Right hindlimb (tissue), 1 donor: ENCODE results near the gene MT1G.

Experiments
- DNase-seq: peaks from one replicate; pipeline ENCODE4 v3.0.0-alpha.2; 2018

MT1G gene

DNA sequence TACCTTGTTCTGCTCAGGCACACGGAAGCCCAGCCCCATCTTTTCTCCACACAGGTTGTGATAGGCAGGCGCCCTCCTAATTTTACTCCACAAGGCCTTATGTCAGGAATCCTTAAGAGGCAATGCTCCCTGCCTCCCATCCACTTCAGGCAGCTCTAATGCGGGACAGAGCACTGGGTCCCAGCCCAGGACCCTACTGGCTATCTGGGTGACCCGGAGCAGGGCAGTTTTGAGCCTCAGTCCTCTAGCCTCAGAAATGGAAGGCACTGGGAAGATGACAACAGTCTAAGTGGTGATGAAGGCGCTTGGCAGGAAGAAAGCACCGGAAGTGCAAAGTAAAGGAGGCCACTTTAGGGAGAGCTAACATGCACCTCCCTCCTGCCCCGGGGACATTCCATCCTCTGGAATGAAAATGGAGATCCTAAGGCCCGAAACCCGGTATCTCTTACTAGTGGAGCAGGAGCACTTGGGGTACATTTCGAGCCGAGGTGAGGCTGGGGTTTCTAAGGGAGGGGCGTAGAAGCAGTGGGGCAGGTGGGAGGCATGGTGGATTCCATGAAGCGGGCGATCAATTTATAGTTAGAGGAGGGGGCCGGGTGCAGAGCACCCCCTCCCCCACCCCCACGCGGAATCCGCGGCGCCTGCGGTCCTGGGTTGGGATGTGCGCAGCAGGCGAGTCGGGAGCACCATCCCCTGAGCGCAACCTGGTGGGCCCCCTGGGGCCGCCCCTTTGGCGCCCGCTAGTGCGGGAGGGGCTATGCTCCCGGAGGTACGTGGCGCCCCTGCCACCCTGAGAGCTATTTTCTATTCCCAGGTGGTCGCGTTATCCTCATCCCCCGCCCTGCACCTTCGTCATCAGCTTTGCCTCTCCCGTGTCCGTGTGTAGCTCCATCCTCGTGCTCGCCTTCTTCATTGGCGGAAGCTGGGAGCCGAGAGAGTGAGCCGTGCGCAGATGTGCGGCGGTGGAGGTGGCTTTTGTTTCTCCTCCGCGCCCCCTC, 5.2 kb downstream of the MT1G start:
- no peak for DNase-seq

DNA sequence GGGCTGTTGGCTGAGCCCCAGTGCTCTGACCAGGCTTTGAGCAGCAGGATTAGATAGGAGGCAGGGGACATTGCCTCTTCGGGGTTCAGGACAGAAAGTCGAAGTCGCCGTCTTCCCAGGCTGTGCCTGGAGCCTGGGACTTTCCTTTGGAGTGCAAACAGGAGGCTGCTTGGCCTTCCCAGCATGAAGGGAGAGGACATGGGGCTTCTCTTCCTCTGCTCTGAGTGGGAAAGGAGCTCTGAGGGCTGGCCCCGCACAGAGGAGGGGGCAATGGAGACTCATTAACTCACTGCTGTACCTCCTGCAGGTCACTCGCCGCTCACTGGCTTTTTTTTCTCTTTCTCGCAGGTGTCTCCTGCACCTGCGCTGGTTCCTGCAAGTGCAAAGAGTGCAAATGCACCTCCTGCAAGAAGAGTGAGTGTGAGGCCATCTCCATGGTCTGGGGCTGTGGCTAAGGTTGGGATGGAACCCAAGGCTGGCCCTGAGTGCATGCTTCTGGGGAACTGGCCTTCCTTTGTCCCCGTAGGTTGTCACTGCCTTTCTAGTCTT, 9.5 kb downstream of the MT1G start:
- no peak for DNase-seq

DNA sequence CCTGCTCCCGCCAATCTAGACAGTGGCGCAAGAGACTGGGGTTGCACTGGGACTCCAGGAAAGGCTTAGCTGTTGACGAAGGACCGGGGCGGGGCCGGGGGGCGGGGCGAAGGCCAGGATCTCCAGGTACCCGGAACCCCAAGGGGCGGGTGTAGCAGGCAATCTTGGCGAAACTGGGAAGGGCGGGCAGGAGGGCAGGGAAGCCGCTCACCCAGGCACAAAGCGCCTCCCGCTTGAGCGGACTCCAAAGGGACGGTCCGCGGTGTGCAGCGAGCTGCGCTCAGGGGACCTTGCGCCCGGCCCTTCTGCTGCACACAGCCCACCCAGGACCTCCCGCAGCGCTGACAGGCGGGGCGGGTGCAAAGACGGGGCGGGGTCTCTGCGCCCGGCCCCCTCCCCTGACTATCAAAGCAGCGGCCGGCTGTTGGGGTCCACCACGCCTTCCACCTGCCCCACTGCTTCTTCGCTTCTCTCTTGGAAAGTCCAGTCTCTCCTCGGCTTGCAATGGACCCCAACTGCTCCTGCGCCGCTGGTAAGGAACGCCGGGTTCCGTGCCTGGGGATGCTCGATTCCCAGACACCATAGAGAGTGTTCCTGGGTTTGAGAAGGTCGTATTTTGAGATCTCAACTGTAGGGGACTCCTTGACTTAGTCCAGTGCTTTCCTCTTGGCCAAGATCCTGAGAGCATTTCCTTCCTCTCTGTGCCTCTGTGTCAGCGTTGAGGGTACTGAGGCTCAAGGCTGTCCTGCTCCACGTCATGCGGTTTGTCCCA, 10.1 kb downstream of the MT1G start, which contains the start of gene MT1F:
TSS of gene MT1F (plus strand) at position 405 of the 772 bp plus-strand sequence. CDS start at position 505, 100 bp downstream.
- no peak for DNase-seq

DNA sequence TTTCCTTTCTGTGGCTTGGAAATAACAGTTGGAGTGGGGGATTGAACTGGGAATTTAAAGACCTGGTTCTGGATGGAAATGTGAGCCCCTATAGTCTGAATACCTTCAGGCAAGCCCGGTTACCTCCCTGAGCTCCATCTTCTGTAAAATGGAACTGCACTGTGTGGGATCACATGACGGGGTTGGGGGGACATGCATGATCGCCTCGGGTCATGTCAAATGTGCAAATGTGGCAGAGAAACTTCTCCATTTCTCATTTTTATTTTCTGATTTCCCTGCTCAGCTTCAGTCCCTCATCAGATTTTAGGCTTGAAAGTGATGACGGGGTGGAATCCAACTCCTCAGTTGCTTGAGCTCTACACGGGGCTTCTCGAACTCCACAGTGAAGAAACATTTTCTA, 14.6 kb downstream of the MT1G start:
- DNase-seq: no peak

DNA sequence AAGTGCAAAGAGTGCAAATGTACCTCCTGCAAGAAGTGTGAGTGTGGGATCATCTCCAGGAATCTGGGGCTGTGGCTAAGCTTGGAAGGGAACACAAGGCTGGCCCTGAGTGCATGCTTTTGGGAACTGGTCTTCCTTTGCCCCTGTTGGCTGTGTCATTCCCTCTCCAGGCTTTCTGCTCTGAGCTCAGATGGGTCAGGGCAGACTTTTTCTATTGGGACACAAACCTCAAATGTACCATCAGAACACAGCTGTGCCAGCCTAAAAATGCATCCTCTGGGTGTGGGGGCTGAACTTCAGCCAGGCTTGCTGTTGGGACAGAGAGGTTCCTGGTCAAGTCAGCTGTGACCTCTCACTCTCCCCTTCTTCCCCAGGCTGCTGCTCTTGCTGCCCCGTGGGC, 15.3 kb downstream of the MT1G start:
- DNase-seq: no peak

DNA sequence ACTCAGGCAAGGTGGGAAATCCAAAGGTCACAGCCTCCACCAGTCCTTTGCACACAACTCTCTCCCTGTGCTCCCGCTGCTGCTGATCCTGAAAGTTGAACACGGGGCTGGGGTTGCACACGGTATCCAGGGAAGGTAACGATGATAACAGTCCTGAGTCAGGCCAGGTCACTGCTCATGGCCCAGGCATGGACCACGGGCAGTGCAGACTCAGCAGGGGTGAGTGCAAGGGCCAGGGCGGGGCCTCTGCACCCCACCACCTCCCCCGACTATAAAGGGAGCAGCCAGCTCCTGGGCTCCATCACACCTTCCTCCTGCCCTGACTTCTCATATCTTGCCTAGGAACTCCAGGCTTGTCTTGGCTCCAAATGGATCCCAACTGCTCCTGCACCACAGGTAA, 16.3 kb downstream of the MT1G start, which contains the start of gene MT1B:
TSS of gene MT1B (plus strand) at position 301 of the 400 bp plus-strand sequence. CDS start at position 369, 68 bp downstream.
- DNase-seq: no peak

DNA sequence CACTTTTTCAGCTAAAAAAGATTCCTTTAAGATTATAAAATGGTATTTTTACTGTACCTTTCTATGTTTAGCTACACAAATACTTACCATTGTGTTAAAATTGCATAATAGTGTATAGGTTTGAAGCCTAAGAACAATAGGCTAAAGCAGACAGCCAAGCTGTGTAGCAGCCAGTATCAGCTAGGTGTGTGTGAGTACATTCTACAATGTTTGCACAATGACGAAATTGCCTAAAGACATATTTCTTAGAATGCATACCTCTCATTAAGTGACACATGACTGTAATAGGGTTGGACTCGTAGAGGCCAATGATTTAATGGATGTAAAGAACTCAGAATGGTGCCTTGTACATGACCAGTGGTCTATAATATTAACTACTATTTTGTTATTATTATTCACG, 18.0 kb downstream of the MT1G start:
- no peak for DNase-seq

DNA sequence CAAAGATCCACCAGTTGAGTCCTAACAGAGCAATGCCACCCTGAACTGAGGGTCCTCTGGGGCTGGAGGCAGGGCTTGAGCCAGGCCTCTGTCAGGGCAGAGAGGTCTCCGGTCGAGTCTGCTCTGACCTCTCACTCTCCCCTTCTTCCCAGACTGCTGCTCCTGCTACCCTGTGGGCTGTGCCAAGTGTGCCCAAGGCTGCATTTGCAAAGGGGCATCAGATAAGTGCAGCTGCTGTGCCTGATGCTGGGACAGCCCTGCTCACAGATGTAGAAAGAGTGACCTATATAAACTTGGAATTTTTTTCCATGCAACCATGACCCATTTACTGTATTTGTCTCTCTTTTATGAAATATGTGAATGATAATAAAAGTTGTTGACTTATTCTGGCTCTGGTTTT, 18.6 kb downstream of the MT1G start:
- no peak for DNase-seq

DNA sequence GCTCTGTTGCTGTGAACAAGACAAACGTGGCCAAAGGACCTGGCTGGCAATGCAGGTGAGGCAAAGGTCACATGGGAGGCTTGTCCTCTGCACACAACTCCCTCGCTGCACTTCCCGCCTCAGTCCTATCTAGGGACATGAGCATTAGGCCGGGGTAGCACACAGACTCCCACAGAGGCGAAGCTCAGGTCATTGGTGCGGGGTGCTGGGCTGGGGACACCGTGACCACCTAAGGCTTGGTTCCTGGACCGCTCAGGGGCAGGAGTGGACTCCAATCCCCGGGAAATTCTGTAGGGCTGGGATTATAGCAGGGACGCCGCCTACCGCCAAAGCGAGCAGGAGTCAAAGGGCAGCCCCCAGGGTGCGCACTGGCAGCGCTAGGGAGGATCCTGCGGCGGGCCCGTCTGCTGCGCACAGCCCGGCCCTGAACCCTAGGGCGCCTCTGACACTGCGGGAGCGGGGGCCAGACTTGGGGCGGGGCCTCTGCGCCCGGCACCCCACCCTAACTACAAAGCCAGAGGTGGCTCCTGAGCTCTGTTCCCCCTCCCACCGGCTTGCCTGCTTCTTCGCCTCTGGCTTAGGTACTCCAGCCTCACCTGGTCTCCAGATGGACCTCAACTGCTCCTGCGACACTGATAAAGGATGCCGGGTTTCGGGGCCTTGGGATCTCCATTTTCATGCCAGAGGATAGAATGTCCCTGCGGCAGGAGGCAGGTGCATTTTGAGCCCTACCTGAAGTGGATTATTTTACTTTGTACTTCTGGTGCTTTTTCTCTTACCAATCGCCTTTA, 20.0 kb downstream of the MT1G start:
- DNase-seq: no peak

DNA sequence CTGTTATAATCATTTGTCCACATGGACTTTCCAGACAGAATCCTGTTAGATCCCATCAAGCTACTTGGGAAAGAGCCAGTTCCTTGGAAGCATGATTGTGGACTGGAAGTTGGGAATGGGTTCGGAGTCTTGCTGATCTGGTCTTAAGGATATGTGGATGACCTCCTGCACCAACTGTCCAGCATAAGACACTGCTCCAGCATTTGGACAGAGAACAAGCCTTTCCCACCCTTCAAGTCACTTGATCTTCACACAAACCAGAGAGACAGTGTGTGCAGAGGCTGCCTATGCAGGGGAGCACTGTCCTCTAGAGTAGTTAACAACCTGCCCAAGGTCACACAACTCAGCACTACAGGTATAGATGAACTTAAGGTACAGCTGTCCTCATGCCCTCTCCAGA, 22.0 kb downstream of the MT1G start:
- no peak for DNase-seq

DNA sequence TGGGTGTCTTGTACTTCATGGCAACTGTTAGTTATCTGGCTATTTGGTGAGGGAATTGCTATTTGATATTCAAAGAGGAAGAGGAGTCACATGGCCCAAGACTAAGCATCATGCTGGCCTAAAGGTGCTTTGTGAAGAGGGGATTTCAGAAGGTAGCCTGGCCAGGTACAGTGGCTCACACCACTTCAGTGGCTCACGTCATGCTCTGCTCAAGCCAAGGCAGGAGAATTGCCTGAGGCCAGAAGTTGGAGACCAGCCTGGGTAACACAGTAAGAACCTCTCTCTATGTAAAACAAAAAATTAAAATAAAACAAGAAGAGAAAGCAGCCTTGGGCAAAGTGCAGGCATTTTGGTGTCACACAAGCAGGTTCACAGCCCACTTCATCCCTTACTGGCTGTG, 22.6 kb downstream of the MT1G start:
- DNase-seq: no peak

DNA sequence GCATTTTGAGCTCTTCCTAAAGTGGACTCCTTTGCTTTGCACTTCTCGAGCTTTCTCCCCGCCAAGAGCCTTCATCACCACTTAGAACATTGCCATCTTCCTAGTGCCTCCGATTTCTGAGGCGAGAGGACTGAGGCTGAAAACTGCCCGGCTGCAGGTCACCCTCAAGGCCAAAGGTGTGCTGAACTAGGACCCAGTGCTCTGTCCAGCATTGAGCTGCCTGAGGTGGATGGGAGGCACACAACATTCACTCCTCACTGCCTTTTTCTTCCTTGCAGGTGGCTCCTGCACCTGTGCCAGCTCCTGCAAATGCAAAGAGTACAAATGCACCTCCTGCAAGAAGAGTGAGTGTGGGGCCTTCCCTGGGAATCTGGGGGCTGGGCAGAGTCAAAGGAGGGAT, 24.0 kb downstream of the MT1G start:
- no peak for DNase-seq

DNA sequence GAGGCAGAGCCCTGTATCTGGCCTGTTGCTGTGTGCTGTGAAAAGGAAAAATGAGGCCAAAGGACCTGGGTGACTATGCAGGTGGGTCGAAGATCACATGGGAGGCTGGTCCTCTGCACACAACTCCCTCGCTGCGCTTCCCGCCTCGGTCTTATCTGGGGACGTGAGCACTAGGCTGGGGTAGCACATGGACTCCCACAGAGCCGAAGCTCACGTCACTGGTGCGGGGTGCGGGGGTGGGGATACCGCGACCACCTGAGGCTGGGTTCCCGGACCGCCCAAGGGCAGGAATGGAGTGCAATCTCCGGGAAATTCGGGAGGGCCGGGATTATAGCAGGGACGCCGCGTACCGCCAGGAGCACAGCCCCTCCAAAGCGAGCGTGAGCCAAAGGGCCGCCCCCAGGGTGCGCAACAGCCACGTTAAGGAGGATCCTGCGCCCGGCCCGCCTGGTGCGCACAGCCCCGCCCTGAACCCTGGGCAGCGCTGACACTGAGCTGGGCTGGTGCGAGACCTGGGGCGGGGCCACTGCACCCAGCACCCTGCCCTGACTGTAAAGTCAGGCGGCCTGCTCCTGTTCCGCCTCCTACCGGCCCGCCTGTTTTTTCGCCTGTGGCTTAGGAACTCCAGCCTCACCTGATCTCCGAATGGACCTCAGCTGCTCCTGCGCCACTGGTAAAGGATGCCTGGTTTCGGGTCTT, 24.6 kb downstream of the MT1G start:
- no peak for DNase-seq

DNA sequence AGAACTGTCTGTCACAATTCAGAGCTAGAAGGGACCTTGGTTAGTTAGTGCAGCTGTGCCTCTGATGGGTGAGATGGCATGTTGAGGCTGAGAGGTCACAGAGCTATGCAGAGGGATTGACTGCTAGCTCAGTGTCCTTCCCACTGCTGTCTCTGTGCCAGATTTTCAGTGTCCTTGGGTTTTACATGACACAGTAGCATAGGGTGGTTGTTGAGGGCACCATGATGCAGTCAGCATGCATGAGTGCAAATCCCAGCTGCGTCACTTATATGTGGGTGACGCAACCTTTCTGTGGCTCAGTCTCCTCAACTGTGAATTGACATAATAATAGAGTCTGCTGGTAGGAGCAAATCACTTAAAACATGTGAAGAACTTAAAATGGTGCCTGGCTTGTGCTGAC, 26.7 kb downstream of the MT1G start:
- DNase-seq: no peak

DNA sequence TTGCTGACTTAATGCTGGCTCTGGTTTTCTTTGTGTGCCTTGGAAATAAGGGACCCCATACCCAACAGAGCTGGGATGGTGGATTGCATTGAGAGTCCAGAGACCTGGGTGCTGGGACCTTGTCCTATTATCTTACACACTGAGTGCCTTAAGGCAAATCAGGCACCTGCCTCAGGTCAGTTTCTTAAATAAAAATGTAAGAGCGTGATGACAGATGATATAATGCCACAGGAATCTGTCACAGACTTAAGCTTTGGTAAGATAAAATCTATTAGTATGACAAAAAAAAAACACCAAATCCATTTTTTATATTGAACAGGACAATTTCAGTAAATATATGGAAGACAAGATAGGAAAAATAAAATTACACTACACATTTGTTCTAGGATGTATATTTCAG, 27.8 kb downstream of the MT1G start:
- DNase-seq: no peak

DNA sequence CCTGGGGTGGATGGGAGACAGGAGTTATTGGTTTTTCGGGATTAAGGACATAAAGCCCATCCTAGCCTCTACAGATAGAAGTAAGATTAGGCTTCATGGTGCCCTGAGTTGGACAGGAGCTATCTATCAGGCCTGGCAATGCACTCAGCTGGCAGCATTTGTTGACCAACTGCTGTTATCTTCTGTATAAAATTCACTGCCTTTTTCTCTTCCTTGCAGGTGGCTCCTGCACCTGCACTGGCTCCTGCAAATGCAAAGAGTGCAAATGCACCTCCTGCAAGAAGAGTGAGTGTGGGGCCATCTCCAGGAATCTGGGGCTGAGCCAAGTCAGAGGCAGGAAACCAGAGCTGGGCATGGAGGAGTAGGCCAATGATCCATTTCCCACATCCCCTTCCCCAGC, 28.8 kb downstream of the MT1G start:
- no peak for DNase-seq

DNA sequence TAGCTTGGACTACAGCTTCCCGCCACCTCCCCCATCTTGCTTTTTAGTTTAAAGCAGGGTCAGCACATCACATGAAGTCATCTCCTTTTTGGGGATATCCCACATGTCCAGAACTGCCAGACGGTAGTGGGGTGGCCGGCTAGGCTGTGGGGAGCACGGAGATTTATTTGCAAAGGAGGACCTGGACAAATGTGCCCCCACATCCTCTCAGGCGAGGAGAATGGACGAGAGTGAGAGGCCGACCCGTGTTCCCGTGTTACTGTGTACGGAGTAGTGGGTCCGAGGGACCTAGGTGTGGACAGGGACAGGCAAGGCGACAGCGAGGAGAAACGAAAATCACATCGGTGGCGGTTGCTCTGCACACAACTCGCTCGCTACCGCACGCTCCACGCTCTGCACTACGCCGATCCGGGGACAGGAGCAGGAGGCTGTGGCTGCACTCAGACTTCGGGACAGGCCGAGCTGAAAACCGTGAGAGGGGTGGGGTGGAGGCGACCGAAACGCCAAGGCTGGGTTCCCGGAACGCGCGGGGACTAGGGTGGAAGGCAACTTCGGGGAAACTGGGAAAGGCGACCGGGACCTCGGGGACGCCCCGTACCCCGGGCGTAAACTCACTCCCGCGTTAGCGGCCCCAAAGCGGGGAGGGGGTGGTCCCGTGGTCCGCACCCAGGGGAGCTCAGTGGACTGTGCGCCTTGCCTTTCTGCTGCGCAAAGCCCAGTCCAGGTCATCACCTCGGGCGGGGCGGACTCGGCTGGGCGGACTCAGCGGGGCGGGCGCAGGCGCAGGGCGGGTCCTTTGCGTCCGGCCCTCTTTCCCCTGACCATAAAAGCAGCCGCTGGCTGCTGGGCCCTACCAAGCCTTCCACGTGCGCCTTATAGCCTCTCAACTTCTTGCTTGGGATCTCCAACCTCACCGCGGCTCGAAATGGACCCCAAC, 29.8 kb downstream of the MT1G start, which contains the start of gene MT1A:
TSS of gene MT1A (plus strand) at position 853 of the 937 bp plus-strand sequence. CDS start at position 926, 73 bp downstream.
- DNase-seq: peak; percentile 62

DNA sequence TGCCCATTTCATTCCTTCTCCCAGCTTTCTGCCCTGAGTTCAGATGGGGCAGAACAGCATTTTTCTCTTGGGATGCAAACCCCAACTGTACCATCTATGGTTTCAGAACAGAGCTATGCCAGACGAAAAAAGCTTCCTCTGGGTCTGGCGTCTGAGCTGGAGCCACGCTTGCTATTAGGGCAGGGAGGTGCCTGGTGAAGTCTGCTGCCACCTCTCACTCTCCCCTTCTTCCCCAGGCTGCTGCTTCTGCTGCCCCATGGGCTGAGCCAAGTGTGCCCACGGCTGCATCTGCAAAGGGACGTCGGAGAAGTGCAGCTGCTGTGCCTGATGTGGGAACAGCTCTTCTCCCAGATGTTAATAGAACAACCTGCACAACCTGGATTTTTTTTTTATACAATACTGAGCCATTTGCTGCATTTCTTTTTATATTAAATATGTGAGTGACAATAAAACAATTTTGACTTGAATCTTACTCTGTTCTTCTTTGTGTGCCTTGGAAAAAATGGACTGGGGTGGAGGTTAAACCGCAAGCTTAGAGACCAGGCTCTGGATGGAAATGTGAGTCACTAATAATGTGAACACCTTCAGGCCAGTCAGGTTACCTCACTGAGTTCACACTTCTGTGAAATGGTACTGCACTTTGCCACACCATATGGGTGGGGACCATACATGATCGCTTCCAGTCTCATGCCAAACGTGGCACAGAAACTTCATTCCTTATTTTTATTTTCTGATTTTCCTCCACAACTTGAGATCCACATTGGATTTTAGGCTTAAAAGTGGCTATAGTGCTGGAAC, 31.1 kb downstream of the MT1G start:
- no peak for DNase-seq

DNA sequence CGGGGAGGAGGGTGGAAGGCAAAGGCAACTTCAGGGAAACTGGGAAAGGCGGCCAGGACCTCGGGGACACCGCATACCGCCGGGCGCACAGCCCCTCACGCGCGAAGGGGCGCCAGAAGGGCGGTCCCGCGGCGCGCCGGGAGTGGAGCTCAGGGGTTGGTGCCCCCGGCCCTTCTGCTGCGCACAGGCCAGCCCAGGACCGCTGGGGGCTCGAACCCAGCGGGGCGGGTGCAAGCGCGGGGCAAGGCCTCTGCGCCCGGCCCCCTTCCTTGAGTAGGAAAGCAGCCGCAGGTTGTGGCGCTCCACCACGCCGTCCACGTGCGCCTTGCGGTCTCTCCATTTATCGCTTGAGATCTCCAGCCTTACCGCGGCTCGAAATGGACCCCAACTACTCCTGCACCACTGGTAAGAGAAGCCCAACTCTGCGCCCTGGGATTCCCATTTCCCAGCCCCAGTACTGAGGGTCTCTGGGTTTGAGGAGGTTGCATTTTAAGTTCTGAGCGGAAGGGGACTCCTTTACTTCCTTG, 32.4 kb downstream of the MT1G start:
- DNase-seq: no peak
